Measurements from ENCODE around the gene C17orf50.

C17orf50 gene

GRCh38 chr17:35757243-35757642 is 3.4 kb upstream of the C17orf50 start:
- no peak for DNase-seq

- DNase-seq, result no peak
These were observed 914 bp downstream of the C17orf50 start for GRCh38 chr17:35761601-35762000.

- DNase-seq, result no peak
These were observed 3.1 kb downstream of the C17orf50 start for GRCh38 chr17:35763767-35764122.

- DNase-seq, result peak; percentile 90
These were observed 3.7 kb downstream of the C17orf50 start for GRCh38 chr17:35764123-35764991.

- no peak for DNase-seq
These were observed 4.5 kb downstream of the C17orf50 start for GRCh38 chr17:35765086-35765710.

GRCh38 chr17:35765756-35766488 is 5.2 kb downstream of the C17orf50 start:
- no peak for DNase-seq

- DNase-seq, result no peak
These were observed 5.8 kb downstream of the C17orf50 start for GRCh38 chr17:35766489-35766877.

GRCh38 chr17:35766903-35767510 is 6.3 kb downstream of the C17orf50 start:
- no peak for DNase-seq

GRCh38 chr17:35768797-35769196 is 8.1 kb downstream of the C17orf50 start:
- DNase-seq, result no peak

- no peak for DNase-seq
These were observed 9.3 kb downstream of the C17orf50 start for GRCh38 chr17:35769895-35770486.

- no peak for DNase-seq
These were observed 12.4 kb downstream of the C17orf50 start for GRCh38 chr17:35773129-35773528.

- DNase-seq, result peak; percentile 33
These were observed 13.2 kb downstream of the C17orf50 start for GRCh38 chr17:35773679-35774425.

GRCh38 chr17:35774499-35774898 is 13.8 kb downstream of the C17orf50 start:
- peak; percentile 75 for DNase-seq

- no peak for DNase-seq
These were observed 14.4 kb downstream of the C17orf50 start for GRCh38 chr17:35775039-35775438.

- DNase-seq, result no peak
These were observed 14.9 kb downstream of the C17orf50 start for GRCh38 chr17:35775583-35775982.

- no peak for DNase-seq
These were observed 18.0 kb downstream of the C17orf50 start for GRCh38 chr17:35778641-35779196.

- DNase-seq, result no peak
These were observed 20.3 kb downstream of the C17orf50 start for GRCh38 chr17:35780950-35781349.

- DNase-seq, result no peak
These were observed 24.2 kb downstream of the C17orf50 start for GRCh38 chr17:35784895-35785294.

GRCh38 chr17:35786941-35787432 is 26.3 kb downstream of the C17orf50 start:
- no peak for DNase-seq

- no peak for DNase-seq
These were observed 28.0 kb downstream of the C17orf50 start for GRCh38 chr17:35788477-35789368.

Measured in femur (tissue), 1 donor.